ENCODE data around the gene SNAI3. TPM values are rescaled to one million over a fixed set of nuclear protein-coding genes. Genes with fewer than 3 reads are reported as not detected.

SNAI3 gene
- total and polyA plus RNA-seq, 2 donors (not counting 1 experiment from before 2014, with no cell fraction given), result 6.5 to 8.8 TPM

- peaks cover 43% of the 10 kb centered on the region for H4K20me1 ChIP-seq (ENCODE audit: control insufficient read depth, insufficient read depth, low read length, poor library complexity, severe bottlenecking)
- peaks cover 0 to 27% (median 0%) of the 10 kb centered on the region in 3 donors for H3K9me3 ChIP-seq (ENCODE audit: control extremely low read depth in 1 of 3, control insufficient read depth in 2 of 3, insufficient read depth in 1 of 3, low read length in 2 of 3)
- H2AFZ ChIP-seq (ENCODE audit: insufficient read depth, low read depth, low read length, poor library complexity, severe bottlenecking), result no peak overlapping the region
- no peak overlapping the region for H3K9ac ChIP-seq (ENCODE audit: low read length)
- DNase-seq (peak; percentile 49), ATAC-seq (ENCODE audit: low read depth) (no peak)
- H3K36me3 ChIP-seq (replicated peaks in 1 of 2; ENCODE audit: control extremely low read depth in 1 of 2, control insufficient read depth in 1 of 2, extremely low read depth in 1 of 2, insufficient read depth in 2 of 2, low read length in 1 of 2), result peaks cover 0 to 15% of the 10 kb centered on the region in 2 experiments
- no peak overlapping the region for H3K27ac ChIP-seq (ENCODE audit: low read length in 2 of 2)
- H3K4me2 ChIP-seq (replicated peaks; ENCODE audit: low read depth, low read length, poor library complexity, severe bottlenecking), result peak overlapping the region; percentile 95
- POLR2A ChIA-PET, result interaction anchor here (0.7 to 2.4 kb wide), 4 partner anchors 9 to 110 kb away, joined by 3 to 16 read pairs (median 3); no protein-coding TSS in a partner anchor
- H3K4me3 ChIP-seq (ENCODE audit: control extremely low read depth in 1 of 5, extremely low read depth in 1 of 5, insufficient read depth in 1 of 5, low read depth in 2 of 5, low read length in 4 of 5), result no peak overlapping the region
- H3K79me2 ChIP-seq (ENCODE audit: control insufficient read depth, insufficient read depth, low read length), result peaks cover 9% of the 10 kb centered on the region
- Mint-ChIP-seq H3K4me3 (peak overlapping the region; percentile 68), H3K27me3 (no peaks in the 10 kb centered on the region), H3K9me3 (ENCODE audit: insufficient read depth) (no peaks in the 10 kb centered on the region), H3K27ac (peak overlapping the region; percentile 85), H3K4me1 (peaks cover 65% of the 10 kb centered on the region)
- peaks cover 58 to 77% of the 10 kb centered on the region in 2 donors for H3K4me1 ChIP-seq (ENCODE audit: control insufficient read depth in 2 of 2, insufficient read depth in 2 of 2, low read length in 2 of 2)
- TF ChIP-seq, protein P1, sequence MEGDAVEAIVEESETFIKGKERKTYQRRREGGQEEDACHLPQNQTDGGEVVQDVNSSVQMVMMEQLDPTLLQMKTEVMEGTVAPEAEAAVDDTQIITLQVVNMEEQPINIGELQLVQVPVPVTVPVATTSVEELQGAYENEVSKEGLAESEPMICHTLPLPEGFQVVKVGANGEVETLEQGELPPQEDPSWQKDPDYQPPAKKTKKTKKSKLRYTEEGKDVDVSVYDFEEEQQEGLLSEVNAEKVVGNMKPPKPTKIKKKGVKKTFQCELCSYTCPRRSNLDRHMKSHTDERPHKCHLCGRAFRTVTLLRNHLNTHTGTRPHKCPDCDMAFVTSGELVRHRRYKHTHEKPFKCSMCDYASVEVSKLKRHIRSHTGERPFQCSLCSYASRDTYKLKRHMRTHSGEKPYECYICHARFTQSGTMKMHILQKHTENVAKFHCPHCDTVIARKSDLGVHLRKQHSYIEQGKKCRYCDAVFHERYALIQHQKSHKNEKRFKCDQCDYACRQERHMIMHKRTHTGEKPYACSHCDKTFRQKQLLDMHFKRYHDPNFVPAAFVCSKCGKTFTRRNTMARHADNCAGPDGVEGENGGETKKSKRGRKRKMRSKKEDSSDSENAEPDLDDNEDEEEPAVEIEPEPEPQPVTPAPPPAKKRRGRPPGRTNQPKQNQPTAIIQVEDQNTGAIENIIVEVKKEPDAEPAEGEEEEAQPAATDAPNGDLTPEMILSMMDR (IDR thresholded peaks at IDR 0.05), result no peak
- no peak for TF ChIP-seq EZH2 (IDR thresholded peaks at IDR 0.05; ENCODE audit: borderline replicate concordance, insufficient read depth, low read depth, low read length, poor library complexity, severe bottlenecking)
- peaks cover 0 to 8% (median 0%) of the 10 kb centered on the region in 4 experiments for H3K27me3 ChIP-seq (replicated peaks in 1 of 4; ENCODE audit: control extremely low read depth in 1 of 4, control insufficient read depth in 3 of 4, insufficient read depth in 4 of 4, low read length in 3 of 4)
- CTCF ChIA-PET, result interaction anchor here (0.7 to 2.9 kb wide), 2 partner anchors 49 to 65 kb away, joined by 4 to 9 read pairs; partner anchors contain the start of gene ZC3H18
- WGBS (ENCODE audit: insufficient coverage), result 68% methylated on average over 14 of the region's 17 CpGs
- intact Hi-C loops (cut with micrococcal nuclease), result loop anchor here (2.0 to 10.0 kb wide), 3 partner anchors 65 to 149 kb away; partner anchors contain the start of genes PIEZO1 and ZC3H18
Measured at GRCh38 chr16:88635671-88636319, 50.5 kb downstream of the SNAI3 start.

All from B cell (primary cell).